GM21447 (cell line): Measurements from ENCODE around the gene TSC1.
A peak's percentile ranks its signal among the peaks of the same experiment; 100 is the strongest.
"Not testable (repeated sequence)": the region's sequence is repeated elsewhere in the genome, so short reads cannot be mapped to it uniquely, and the experiment has no call there.

Experiments used
- ATAC-seq: cut with Tn5 transposase; IDR thresholded peaks from one replicate; pipeline ENCODE4 v1.9.1; 2021; ENCODE audit not compliant: unreplicated experiment

The TSC1 gene

DNA sequence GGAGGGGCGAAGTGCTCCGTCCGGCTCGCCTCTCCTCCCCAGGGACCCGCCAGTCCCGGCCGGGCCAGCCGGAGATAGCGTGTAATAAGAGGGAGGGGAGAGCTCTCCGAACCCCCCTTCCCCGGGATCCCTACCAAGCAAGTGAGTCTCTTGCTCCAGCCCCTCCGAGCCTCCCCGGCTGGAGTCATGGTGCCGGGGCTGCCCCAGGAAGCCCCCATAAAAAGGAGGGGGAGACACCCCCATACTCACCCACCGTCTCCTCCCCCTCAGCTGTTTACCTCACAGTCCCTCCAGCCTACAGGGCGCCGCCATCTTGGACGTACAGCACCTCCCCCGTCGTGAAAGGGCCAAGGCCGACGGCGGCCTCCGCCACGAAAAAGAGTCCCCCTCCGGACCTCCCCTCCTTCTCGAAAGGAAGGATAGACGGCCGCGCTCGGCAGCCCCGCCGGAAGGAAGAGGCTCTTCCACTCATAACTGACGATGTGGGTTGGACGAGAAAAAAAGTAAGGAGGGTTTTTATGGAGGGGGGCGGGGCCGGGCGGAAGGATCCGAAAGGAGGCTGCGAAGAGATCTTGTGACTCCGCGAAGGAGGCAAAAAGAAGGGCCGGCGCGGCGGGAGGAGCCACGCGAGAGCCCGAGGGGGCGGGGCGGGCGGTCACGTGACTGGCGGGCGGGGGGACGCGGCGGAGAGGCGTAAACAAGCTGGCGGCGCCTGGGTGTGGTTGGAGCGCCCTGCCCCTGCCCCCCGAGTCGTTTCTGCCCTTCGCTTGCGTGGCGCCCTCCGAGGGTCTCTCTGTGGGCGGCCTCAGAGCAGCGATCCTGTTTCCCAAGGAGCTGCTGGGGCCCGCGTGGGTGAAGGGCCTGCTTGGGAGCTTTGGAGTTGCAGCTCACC lies at the start of gene TSC1:
TSS of gene TSC1 (minus strand) at position 323 of the 892 bp plus-strand sequence. CDS start 15,744 bp downstream, outside the sequence.
- ATAC-seq, result peak; percentile 59

DNA sequence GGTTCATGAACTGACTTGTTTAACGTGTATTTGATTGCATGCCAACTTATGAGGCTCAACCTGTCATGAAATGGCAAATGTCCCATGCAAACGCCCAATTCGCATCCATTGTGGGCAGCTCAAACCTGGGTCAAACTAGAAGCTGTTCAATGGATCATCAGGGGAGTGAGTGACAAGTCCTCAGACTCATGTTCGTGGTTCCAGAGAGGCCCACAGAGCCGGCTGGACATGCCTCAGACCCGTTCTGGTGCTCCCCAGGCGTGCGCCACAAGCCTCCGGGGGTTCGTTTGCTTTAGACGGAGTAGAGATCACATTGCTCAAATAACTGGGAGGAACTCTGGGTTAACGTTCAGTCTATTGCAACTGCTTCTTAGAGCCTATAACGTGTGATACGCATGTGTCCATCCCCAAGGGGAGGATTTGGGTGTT lies 49.1 kb upstream of the TSC1 start:
- ATAC-seq, result no peak

DNA sequence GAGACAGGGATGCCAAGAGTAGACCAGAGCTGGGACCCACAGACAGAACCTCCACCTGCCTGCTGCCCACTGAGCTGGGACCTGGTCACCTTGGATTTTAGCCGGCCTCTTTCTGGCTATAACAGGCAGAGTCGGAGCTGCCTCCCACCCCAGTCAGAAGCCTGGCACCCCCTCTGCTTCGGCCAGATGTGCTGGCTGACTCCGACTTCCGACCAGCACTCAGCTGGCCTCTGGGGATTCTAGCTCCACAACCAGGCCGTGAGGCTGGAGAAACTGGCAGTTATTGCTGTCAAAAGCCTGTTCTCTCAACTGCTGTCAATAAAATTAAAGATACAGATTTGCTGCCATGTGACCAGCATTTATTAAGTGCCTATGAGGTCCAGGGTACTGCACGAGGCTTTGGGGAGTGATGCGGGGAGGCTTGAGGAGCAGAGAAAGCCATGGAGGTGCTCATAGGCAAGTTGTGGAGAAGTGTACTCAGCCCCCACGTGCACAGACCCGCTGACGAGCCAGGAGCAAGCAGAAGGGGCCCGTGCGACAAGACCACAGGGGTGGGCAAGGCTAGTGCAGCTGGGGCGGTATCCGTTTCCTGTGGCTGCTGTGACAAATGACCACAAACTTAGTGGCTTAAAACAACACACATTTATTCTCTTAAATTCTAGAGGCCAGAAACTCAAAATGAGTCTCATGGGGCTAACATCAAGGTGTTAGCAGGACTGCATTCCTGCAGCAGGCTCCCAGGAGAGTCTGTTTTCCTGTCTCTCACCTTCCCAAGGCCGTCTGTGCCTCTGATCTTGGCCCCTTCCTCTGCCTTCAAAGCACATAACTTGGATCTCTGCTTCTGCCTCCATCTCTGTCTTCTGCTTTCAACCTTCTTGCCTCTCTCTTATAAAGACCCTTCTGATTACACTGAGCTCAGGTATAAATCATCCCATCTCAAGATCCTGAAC lies 47.2 kb upstream of the TSC1 start:
- ATAC-seq, result no peak

DNA sequence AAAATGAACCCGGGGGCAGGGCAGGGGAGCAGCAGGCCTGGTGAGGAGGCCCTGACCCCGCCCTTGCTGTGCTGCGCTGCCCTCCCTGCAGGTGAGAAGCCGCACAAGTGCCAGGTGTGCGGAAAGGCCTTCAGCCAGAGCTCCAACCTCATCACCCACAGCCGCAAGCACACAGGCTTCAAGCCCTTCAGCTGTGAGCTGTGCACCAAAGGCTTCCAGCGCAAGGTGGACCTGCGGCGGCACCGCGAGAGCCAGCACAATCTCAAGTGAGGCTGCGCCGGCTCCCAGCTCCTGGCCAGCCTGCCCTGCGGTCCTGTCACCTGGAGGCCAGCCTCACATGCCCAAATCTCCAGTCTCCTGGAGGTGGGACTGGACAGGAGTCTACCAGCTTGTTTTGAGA lies 46.4 kb upstream of the TSC1 start:
- no peak for ATAC-seq

- not testable (repeated sequence) for ATAC-seq
Measured at GRCh38 chr9:132989998-132990557, 45.7 kb upstream of the TSC1 start.

DNA sequence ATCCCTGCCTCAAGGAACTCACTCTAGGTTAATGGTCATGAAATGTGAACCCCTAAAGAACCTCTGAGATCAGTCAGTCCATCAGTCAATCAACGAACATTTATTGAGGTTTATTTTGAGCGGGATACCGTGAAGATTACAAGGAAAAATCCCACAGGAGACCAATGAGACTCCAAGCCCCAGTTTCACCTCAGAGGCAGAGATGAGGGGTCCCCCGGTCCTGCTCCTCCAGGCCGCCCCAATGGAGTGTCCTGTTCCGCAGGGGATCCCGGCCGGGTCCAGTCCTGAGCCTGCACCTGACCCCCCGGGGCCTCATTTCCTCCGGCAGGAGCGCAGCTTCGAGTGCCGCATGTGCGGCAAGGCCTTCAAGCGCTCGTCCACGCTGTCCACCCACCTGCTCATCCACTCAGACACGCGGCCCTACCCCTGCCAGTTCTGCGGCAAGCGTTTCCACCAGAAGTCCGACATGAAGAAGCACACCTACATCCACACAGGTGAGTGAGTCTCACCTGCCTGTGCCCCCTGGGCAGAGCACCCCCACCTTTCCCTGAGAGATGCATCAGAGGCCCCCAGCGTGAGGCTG lies 45.1 kb upstream of the TSC1 start:
- no peak for ATAC-seq

GRCh38 chr9:132989014-132989310 lies 44.5 kb upstream of the TSC1 start:
- ATAC-seq, result no peak

- ATAC-seq, result no peak
Measured at GRCh38 chr9:132988244-132989013, 44.0 kb upstream of the TSC1 start.

DNA sequence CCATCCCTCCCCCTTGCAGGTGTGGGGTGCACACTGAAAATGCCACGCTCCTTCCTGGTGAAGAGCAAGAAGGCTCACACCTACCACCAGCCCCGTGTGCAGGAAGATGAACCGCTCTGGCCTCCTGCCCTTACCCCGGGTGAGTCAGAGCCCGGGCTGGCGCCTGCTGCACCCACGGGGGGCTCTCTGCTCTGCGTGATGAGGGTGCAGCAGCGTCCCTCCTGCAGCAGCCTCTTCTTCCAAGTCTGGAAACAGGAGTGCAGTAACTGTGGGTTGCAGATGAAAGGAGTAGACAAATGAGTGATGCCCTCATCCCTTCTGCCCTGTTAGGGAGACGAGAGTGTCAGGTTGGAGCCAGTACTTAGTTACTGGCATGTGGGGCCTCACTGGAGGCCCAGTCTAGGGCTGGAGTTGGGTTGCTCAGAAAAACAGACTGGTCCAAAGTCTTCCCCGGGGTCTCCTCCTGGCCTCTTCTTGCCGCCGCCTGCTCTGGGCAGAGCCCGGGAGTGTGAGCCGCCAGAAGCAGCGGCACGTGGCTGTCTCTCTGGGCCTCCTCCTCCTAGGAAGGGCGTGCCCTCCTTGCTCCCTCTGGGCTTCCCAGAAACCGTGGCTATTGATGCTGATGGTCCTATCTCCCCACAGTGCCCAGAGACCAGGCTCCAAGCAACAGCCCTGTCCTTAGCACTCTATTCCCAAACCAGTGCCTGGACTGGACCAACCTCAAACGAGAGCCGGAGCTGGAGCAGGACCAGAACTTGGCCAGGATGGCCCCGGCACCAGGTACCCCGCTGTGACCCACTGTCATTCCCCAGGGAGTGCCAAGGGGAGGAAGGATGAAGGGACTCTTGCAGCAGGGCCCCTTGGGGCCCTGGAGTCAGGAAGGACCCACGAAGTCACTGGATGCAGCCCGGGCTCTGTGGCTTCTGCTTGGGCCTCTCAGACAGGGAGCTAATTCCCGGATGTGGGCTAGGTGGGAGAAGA lies 42.5 kb upstream of the TSC1 start:
- no peak for ATAC-seq

DNA sequence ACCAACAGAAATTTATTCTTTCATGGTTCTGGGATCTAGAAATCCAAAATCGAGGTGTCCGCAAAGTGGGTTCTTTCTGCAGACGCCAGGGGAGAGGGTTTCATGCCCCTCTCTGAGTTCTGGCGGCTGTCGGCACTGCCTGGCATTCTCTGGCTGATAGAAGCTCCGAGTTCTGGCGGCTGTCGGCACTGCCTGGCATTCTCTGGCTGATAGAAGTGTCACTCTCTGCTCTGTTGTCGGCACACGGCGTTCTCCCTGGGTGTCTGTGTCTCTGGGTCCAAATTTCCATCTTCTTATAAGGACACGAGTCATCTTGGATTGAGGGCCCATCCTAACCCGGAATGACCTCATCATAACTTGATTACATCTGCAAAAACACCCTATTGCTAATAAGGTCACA lies 41.7 kb upstream of the TSC1 start:
- ATAC-seq, result no peak

DNA sequence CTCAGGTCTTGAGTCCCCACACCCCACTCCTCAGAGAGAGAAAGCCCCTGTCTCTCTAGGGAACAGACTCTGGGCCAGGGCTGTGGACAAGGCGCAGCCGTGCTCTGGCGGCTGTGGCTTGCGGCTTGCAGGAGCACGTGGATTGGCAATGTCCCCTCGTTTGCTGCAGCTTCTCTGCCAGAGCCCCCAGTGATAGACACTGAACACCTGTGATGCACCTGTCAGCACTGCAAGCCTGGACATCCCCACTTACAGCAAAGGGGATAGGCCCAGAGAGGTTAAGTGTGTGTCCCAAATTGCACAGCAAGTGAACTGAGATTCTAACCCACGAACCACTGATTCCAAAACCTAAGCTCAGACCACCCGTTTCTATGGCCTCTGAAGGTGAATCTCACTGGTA lies 41.1 kb upstream of the TSC1 start:
- no peak for ATAC-seq

GRCh38 chr9:132985071-132985350 lies 40.6 kb upstream of the TSC1 start:
- no peak for ATAC-seq

DNA sequence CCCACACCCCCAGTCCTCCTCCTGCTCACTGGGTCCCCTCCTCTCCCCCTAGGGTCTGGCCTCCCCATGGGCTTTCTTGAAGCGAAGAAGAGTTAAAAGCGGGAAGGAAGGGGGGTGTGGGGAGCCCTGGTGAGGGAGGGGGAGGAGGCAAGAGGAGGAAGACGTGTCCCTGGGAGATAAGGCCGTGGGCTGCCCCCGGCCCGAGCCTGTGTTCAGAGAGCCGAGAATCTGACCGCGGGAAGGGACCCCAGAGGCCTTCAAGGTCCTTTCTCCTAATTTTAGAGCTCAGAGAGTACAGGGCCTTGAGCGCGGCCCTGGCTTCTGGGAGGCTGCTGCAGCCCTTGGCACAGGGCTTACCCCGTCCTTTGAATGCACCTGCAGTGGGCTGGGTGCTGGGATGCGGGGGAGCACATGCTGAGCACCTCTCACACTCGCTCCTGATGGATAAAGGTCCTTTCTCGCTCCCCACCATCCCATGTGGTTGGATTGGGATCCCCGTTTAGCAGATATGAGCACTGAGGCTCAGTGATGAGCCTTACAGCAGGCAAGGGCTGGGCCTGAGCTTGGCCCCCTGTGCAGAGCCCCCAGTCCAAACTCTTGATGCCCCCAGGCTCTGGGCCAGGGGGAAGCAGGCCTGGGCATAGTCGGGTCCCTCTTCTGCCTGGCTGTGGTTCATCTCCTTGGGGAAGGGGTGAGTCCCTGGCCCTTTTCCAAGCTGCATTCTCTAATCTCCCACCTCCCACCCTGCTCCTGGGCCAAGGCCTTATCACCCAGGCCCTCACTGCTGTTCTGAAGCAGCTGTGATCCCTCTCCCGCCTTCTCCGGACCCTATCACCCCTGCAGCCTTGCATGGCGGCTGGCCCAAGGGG lies 40.0 kb upstream of the TSC1 start:
- no peak for ATAC-seq

DNA sequence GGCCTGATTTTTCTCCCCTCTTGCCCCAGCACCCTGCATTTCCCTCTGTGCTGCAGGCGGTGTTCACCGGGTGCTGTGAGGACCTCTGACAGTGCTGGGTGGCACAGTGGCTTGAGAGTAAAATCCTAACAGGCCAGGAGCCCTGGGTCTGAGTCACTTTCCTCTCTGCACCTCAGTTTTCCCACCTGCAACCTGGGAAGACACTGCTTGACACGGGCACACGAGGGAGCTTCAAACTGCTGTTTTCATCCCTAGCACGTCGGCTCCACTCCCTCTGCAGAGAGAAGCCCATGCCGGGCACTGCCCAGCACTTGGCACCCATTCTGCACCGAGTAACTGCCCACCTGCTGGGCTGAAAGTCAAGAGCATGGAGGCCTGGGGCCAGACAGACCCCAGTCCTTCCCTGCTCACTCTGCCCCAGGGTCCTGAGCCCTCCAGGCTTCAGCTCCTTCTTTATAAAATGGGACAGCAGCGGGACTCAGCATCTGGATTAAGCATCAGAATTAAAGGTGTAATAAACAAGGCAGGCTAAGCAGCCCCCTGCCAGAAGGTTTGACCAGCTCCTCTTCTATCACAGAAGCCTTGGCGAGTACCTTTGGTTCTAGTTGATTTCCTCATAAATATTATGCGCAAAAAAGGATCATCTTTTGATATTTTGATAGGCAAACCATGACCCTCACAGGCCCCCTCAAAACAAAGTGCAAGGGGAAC lies 39.2 kb upstream of the TSC1 start:
- ATAC-seq, result no peak

- peak; percentile 64 for ATAC-seq
Measured at GRCh38 chr9:132982458-132982857, 38.0 kb upstream of the TSC1 start.

DNA sequence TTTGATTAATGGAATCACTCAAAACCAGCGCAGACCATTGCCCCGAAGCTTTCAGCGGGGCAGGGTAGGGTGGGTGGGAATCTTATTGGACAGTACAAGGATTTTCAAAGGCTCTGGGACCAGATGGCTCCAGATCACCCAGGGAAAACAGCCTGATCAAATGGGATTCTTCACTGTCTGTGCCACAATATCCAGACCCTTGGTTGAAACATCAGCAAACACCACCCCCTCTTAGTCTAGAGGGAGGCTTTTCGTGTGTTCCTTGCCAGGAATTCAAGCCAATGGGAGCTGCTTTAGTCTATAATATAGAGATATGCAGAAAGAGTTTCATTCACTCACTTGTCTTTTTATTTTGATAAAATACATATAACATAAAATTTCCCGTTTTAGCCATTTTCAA lies 35.7 kb upstream of the TSC1 start:
- ATAC-seq, result no peak

- no peak for ATAC-seq
Measured at GRCh38 chr9:132978451-132979131, 34.2 kb upstream of the TSC1 start, which contains the start of gene GFI1B. Gene GFI1B, plus strand, starts transcription at chr9:132978694. Its CDS starts 7,985 bp downstream, at chr9:132986679.
